Activated naive CD4-positive, alpha-beta T cell (primary cell): ENCODE data around the gene SUGP1.

Experiments used
- DNase-seq, 4 experiments: peaks; one replicate each; lab custom pipeline; 2025; lab: John Stamatoyannopoulos, UW

The SUGP1 gene

DNA sequence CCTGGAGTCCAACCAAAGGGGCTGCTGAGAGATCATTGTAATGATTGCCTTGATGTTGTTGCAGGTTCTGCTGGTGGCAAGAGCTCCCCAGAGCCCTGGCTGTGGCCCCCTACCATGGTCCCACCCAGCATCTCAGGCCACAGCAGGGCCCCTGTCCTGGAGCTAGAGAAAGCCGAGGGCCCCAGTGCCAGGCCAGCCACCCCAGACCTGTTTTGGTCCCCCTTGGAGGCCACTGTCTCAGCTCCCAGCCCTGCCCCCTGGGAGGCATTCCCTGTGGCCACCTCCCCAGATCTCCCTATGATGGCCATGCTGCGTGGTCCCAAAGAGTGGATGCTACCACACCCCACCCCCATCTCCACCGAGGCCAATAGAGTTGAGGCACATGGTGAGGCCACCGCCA lies 93.1 kb downstream of the SUGP1 start:
- no peak for DNase-seq

DNA sequence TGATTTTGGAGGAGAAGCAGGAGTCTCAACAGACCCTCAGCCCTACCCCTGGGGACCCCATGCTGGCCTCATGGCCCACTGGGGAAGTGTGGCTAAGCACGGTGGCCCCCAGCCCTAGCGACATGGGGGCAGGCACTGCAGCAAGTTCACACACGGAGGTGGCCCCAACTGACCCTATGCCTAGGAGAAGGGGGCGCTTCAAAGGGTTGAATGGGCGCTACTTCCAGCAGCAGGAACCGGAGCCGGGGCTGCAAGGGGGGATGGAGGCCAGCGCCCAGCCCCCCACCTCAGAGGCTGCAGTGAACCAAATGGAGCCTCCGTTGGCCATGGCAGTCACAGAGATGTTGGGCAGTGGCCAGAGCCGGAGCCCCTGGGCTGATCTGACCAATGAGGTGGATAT lies 93.6 kb downstream of the SUGP1 start:
- no peak for DNase-seq

DNA sequence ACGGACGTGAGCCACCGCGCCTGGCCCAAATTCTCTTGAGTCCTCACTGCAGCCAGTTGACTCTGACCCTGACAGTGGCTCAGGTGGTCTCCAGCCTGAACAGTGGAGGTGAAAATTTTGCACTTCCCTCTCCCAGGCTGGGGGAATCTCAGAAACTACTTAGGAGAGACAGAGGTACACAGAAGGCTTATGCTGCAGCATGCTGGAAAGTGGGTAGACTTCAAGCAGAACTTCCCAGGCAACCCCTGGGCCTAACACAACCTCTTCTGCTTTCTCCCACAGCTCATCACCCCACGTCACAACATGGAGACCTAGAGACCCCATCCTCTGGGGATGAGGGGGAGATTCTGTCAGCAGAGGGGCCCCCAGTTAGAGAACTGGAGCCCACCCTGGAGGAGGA lies 94.1 kb downstream of the SUGP1 start:
- no peak for DNase-seq
